Astrocyte (in vitro differentiated cells and primary cell): ENCODE results near the gene ALKBH4. TPM values are rescaled to one million over a fixed set of nuclear protein-coding genes. Genes with fewer than 3 reads are reported as not detected.

Experiments
- DNase-seq: peaks from one replicate; pipeline ENCODE4 v3.0.0-alpha.2; 2010; ENCODE audit warnings: low read depth
- FAIRE-seq: peaks from 2 replicates; lab custom pipeline; 2011; peaks lifted over from hg19 to GRCh38; lab: Jason Lieb, UNC
- H2AFZ ChIP-seq: 2 replicates; pipeline ENCODE4 v1.6.0; 2012; ENCODE audit warnings: low read depth, low read length, inconsistent platforms
- H3K27ac ChIP-seq: 2 replicates; pipeline ENCODE4 v1.5.1; 2011; ENCODE audit warnings: low read depth, low read length, inconsistent platforms
- H3K27me3 ChIP-seq: 2 replicates; pipeline ENCODE4 v1.6.0; 2011; ENCODE audit warnings: low read length, inconsistent platforms; ENCODE audit not compliant: insufficient read depth
- H3K36me3 ChIP-seq: 2 replicates; pipeline ENCODE4 v1.5.1; 2011; ENCODE audit warnings: low read length, inconsistent platforms; ENCODE audit not compliant: insufficient read depth
- H3K4me1 ChIP-seq: 2 replicates; pipeline ENCODE4 v1.5.1; 2011; ENCODE audit warnings: low read length, inconsistent platforms; ENCODE audit not compliant: insufficient read depth
- H3K4me2 ChIP-seq: 2 replicates; pipeline ENCODE4 v1.6.0; 2012; ENCODE audit warnings: low read length, inconsistent platforms
- H3K4me3 ChIP-seq: 2 replicates; pipeline ENCODE4 v1.5.1; 2011; ENCODE audit warnings: low read depth, mild to moderate bottlenecking, low read length, inconsistent platforms; ENCODE audit not compliant: insufficient read depth
- H3K79me2 ChIP-seq: 2 replicates; pipeline ENCODE4 v1.6.0; 2012; ENCODE audit warnings: mild to moderate bottlenecking, low read length, inconsistent platforms; ENCODE audit not compliant: insufficient read depth
- H3K9ac ChIP-seq: 2 replicates; pipeline ENCODE4 v1.6.0; 2012; ENCODE audit warnings: mild to moderate bottlenecking, low read length, inconsistent platforms
- H3K9me3 ChIP-seq: 2 replicates; pipeline ENCODE4 v1.5.1; 2012; ENCODE audit warnings: low read depth, mild to moderate bottlenecking, low read length, inconsistent platforms; ENCODE audit not compliant: insufficient read depth
- H4K20me1 ChIP-seq: 2 replicates; pipeline ENCODE4 v1.6.0; 2012; ENCODE audit warnings: low read length, inconsistent platforms; ENCODE audit not compliant: insufficient read depth
- H3K27ac Mint-ChIP-seq: one replicate; pipeline ENCODE4 v1.8.0; 2021; ENCODE audit warnings: mild to moderate bottlenecking, mixed read lengths; ENCODE audit not compliant: unreplicated experiment
- H3K27me3 Mint-ChIP-seq: one replicate; pipeline ENCODE4 v1.8.0; 2021; ENCODE audit warnings: low read depth, mixed read lengths; ENCODE audit not compliant: unreplicated experiment
- H3K36me3 Mint-ChIP-seq: one replicate; pipeline ENCODE4 v1.8.0; 2021; ENCODE audit warnings: low read depth, mixed read lengths; ENCODE audit not compliant: unreplicated experiment
- H3K4me1 Mint-ChIP-seq: one replicate; pipeline ENCODE4 v1.8.0; 2021; ENCODE audit warnings: low read depth, mixed read lengths; ENCODE audit not compliant: unreplicated experiment
- H3K4me3 Mint-ChIP-seq: one replicate; pipeline ENCODE4 v1.8.0; 2021; ENCODE audit warnings: mild to moderate bottlenecking, moderate library complexity, mixed read lengths; ENCODE audit not compliant: unreplicated experiment
- H3K9me3 Mint-ChIP-seq: one replicate; pipeline ENCODE4 v1.8.0; 2021; ENCODE audit warnings: mild to moderate bottlenecking, mixed read lengths; ENCODE audit not compliant: unreplicated experiment
- CTCF ChIP-seq: IDR thresholded peaks from 2 replicates; pipeline ENCODE4 v1.5.1; 2011; ENCODE audit warnings: low read depth, mild to moderate bottlenecking, inconsistent platforms, low read length, moderate library complexity; ENCODE audit not compliant: insufficient read depth
- EZH2 ChIP-seq: IDR thresholded peaks from 2 replicates; pipeline ENCODE4 v1.6.1; 2012; ENCODE audit warnings: mild to moderate bottlenecking, low read length, inconsistent platforms; ENCODE audit not compliant: insufficient read depth
- total RNA-seq: library from RNA; stranded (reverse); gene quantifications from 2 replicates; pipeline ENCODE4 v1.2.1, GENCODE V29; 2021

ALKBH4 gene
- total RNA-seq, 1 donor from 2014 or later = 8.7 TPM

DNA sequence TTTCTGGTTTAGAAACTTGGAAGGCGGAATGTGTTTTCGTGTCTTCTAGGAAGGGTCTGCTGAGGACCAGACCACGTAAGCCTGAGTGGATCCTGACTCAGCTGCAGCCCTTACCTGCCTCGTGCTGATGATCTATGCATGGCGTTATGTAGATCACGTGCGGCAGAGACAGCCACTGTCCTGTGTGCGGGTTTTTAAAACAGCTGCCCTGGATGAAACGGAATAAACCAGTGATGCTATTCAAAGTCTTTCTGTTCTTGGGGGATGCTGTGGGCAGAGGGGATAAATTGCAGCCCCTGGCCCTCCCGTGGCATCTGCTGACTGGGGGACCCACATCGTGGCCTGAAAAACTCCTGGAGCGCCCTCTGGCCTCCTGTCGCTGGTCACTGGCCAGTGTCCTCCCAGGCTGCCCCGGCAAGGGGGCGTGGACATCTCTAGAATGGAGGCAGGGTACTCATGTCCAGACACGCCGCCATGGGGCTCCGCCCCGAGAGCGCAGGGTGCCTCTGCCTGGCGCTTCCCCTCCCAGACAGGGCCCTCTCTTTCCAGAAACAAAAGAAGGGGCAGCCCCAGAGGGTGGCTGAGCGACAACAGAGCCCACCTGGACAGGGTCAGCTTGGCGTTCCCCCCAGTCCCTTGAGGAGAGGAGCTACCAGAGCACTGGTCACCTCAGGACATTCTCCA is 13.2 kb downstream of the ALKBH4 start:
- H3K36me3 ChIP-seq = no peaks in the 10 kb centered on the region
- no peak overlapping the region for H3K27ac Mint-ChIP-seq
- H3K4me1 ChIP-seq = peaks cover 23% of the 10 kb centered on the region
- no peaks in the 10 kb centered on the region for H3K27me3 Mint-ChIP-seq
- no peaks in the 10 kb centered on the region for H3K79me2 ChIP-seq
- H3K4me2 ChIP-seq = peak overlapping the region; percentile 50
- no peak for TF ChIP-seq EZH2
- TF ChIP-seq CTCF = no peak
- no peak overlapping the region for H2AFZ ChIP-seq
- no peak overlapping the region for H3K4me3 Mint-ChIP-seq
- peaks cover 5% of the 10 kb centered on the region for H4K20me1 ChIP-seq
- H3K36me3 Mint-ChIP-seq = peaks cover 5% of the 10 kb centered on the region
- H3K4me1 Mint-ChIP-seq = peaks cover 3% of the 10 kb centered on the region
- H3K9me3 Mint-ChIP-seq = no peaks in the 10 kb centered on the region
- H3K9me3 ChIP-seq = no peaks in the 10 kb centered on the region
- no peaks in the 10 kb centered on the region for H3K27me3 ChIP-seq
- no peak overlapping the region for H3K27ac ChIP-seq
- no peak overlapping the region for H3K4me3 ChIP-seq
- DNase-seq = no peak
- no peak for FAIRE-seq
- H3K9ac ChIP-seq = no peak overlapping the region

DNA sequence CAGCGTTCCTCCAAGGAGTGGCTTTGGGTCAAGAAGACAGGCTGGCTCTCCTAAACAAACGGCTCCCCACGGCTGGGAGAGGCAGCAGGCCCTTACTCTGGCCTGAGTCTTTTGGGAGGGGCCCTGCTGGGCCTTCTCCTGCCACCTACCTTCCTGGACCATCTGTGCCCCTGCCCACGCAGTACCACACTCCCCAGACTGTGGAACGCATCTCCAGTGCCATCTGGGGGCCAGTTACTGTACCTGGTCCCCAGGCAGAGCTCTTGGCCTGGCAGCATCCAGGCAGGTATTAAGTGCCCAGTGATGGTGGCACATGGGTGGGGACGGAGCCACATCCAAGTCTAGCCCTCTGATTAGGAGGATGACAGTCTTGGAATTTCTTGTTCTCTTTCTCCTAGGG is 14.4 kb downstream of the ALKBH4 start:
- TF ChIP-seq CTCF = no peak
- H3K27ac Mint-ChIP-seq = no peak overlapping the region
- H3K4me1 Mint-ChIP-seq = no peaks in the 10 kb centered on the region
- peaks cover 7% of the 10 kb centered on the region for H3K36me3 Mint-ChIP-seq
- H3K27me3 Mint-ChIP-seq = no peaks in the 10 kb centered on the region
- FAIRE-seq (no peak), DNase-seq (no peak)
- Histone ChIP-seq H3K9ac (no peak overlapping the region), H3K79me2 (no peaks in the 10 kb centered on the region), H3K4me1 (peaks cover 19% of the 10 kb centered on the region), H3K36me3 (no peaks in the 10 kb centered on the region), H3K9me3 (no peaks in the 10 kb centered on the region), H3K4me2 (no peak overlapping the region), H2AFZ (no peak overlapping the region), H4K20me1 (peaks cover 1% of the 10 kb centered on the region), H3K27me3 (no peaks in the 10 kb centered on the region), H3K4me3 (no peak overlapping the region), H3K27ac (no peak overlapping the region)
- no peaks in the 10 kb centered on the region for H3K9me3 Mint-ChIP-seq
- H3K4me3 Mint-ChIP-seq = no peak overlapping the region

DNA sequence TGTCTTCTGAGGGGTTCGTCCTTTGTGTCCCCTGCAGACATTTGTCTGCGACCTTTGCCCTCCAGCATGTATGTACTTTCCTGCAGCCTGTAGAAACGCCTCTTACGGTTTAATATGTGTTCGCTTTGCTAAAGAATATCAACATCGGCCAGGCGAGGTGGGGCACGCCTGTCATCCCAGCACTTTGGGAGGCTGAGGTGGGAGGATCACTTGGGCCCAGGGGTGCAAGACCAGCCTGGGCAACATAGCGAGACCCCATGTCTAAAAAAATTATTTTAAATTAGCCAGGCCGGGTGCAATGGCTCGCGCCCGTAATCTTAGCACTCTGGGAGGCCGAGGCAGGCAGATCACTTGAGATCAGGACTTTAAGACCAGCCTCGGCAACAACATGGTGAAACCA is 15.5 kb downstream of the ALKBH4 start:
- no peaks in the 10 kb centered on the region for H3K9me3 Mint-ChIP-seq
- Histone ChIP-seq H3K36me3 (no peaks in the 10 kb centered on the region), H4K20me1 (peaks cover 5% of the 10 kb centered on the region), H3K4me3 (no peak overlapping the region), H2AFZ (no peak overlapping the region), H3K27ac (no peak overlapping the region), H3K79me2 (no peaks in the 10 kb centered on the region), H3K4me2 (no peak overlapping the region), H3K27me3 (no peaks in the 10 kb centered on the region), H3K9ac (no peak overlapping the region), H3K4me1 (peaks cover 19% of the 10 kb centered on the region), H3K9me3 (no peaks in the 10 kb centered on the region)
- DNase-seq (no peak), FAIRE-seq (no peak)
- H3K4me1 Mint-ChIP-seq = no peaks in the 10 kb centered on the region
- no peak overlapping the region for H3K4me3 Mint-ChIP-seq
- TF ChIP-seq CTCF = no peak
- TF ChIP-seq EZH2 = no peak
- H3K27me3 Mint-ChIP-seq = no peaks in the 10 kb centered on the region
- no peak overlapping the region for H3K27ac Mint-ChIP-seq
- peaks cover 11% of the 10 kb centered on the region for H3K36me3 Mint-ChIP-seq
